ENCODE data around the gene GSTM2. TPM values are rescaled to one million over a fixed set of nuclear protein-coding genes. Genes with fewer than 3 reads are reported as not detected.

Gene GSTM2
- total and polyA plus RNA-seq, 12 donors: 17.2 to 495 (median 63.4) TPM

DNA sequence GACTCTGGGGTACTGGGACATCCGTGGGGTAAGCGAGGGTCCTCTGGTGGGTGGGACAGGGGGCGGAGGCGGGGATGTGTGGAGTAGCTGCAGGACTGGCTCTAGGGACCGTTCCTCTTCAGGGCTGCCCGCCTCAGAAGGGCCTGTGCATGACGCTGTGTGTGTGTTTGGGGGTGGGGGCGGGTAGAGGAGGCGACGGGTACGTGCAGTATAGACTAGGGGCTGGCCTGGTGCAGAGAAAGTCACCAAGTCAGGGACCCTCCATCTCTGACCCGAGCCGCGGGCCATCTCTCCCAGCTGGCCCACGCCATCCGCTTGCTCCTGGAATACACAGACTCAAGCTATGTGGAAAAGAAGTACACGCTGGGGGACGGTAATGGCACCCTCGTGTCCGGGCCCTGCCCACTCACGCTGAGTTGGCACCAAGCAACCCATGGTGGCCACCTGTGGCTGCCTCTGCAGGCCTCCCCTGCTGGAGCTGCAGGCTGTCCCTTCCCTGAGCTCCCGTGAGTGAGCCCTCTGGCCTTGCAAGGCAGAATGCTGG, 44.5 kb downstream of the GSTM2 start:
- WGBS, 4 donors: 55 to 83% (median 58%) methylated on average over 1 to 22 of the region's 22 CpGs
- Histone ChIP-seq H3K9me3 (replicated peaks in 1 of 3) (no peaks in the 10 kb centered on the region), H3K4me3 (peak overlapping the region in 1 of 4 donors; percentile 47), H3K27ac (peak overlapping the region in 1 of 5 donors; percentile 29), H3K36me3 (replicated peaks in 1 of 2) (no peaks in the 10 kb centered on the region), H3K27me3 (no peaks in the 10 kb centered on the region), H3K4me1 (replicated peaks in 1 of 2) (no peaks in the 10 kb centered on the region)
- no peak for DNase-seq
- intact Hi-C loops (cut with DNase I): no loop called here
- TF ChIP-seq POLR2A (IDR thresholded peaks at IDR 0.05): no peak
- no peak for TF ChIP-seq CTCF (IDR thresholded peaks at IDR 0.05)

- TF ChIP-seq CTCF (IDR thresholded peaks at IDR 0.05): no peak
- H3K4me3 ChIP-seq: no peak overlapping the region
- WGBS, 4 donors: 90 to 93% (median 92%) methylated on average over 5 of the region's 5 CpGs
- H3K27me3 ChIP-seq: no peaks in the 10 kb centered on the region
- no peaks in the 10 kb centered on the region for H3K36me3 ChIP-seq (replicated peaks in 1 of 2)
- intact Hi-C loops (cut with DNase I): no loop called here
- H3K4me1 ChIP-seq (replicated peaks in 1 of 2): no peaks in the 10 kb centered on the region
- no peak overlapping the region for H3K27ac ChIP-seq
- H3K9me3 ChIP-seq (replicated peaks in 1 of 3): no peaks in the 10 kb centered on the region
- no peak for DNase-seq
These were observed 45.8 kb downstream of the GSTM2 start for GRCh38 chr1:109713636-109714035.

DNA sequence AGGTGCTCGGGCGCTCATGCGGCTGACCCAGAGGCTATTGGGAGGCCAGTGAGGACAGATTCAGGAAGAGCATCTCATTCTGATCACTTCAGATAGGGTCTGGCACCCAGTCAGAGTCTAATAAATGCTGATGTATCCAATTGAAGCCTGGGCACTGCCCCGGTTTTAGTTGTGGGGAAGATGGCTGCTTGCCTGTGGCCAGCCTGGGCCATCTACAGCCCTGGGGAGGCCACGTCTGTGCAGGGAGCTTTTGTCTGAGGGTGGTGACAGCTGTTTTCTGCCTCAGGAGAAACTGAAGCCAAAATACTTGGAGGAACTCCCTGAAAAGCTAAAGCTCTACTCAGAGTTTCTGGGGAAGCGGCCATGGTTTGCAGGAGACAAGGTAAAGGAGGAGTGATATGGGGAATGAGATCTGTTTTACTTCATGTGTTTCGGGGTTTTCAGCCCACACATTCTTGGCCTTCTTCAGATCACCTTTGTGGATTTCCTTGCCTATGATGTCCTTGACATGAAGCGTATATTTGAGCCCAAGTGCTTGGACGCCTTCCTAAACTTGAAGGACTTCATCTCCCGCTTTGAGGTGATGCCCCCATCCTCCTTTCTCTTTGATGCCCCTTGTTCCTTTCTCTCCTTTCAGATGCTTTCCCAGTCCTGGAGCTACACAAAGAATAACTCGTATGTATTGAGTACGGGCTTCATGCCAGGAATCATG, 47.0 kb downstream of the GSTM2 start:
- no peaks in the 10 kb centered on the region for H3K27me3 ChIP-seq
- H3K9me3 ChIP-seq (replicated peaks in 1 of 3): no peaks in the 10 kb centered on the region
- H3K4me1 ChIP-seq (replicated peaks in 1 of 2): no peaks in the 10 kb centered on the region
- no peak for DNase-seq
- no peaks in the 10 kb centered on the region for H3K36me3 ChIP-seq (replicated peaks in 1 of 2)
- intact Hi-C loops (cut with DNase I): no loop called here
- 83 to 92% (median 89%) methylated on average over 12 of the region's 12 CpGs for WGBS, 4 donors
- H3K4me3 ChIP-seq: no peak overlapping the region
- no peak overlapping the region for H3K27ac ChIP-seq
- TF ChIP-seq CTCF (IDR thresholded peaks at IDR 0.05) (no peak), POLR2A (IDR thresholded peaks at IDR 0.05) (no peak)

GRCh38 chr1:109716121-109716520, 48.3 kb downstream of the GSTM2 start:
- Histone ChIP-seq H3K27me3 (no peaks in the 10 kb centered on the region), H3K4me1 (replicated peaks in 1 of 2) (no peaks in the 10 kb centered on the region), H3K27ac (peak overlapping the region in 1 of 5 donors; percentile 10), H3K36me3 (replicated peaks in 1 of 2) (no peaks in the 10 kb centered on the region), H3K4me3 (no peak overlapping the region), H3K9me3 (replicated peaks in 1 of 3) (no peaks in the 10 kb centered on the region)
- TF ChIP-seq CTCF (IDR thresholded peaks at IDR 0.05): no peak
- TF ChIP-seq POLR2A (IDR thresholded peaks at IDR 0.05): no peak
- intact Hi-C loops (cut with DNase I): no loop called here
- DNase-seq: no peak
- WGBS, 4 donors: 75 to 89% (median 84%) methylated on average over 3 of the region's 3 CpGs

All from adrenal gland (tissue), 12 donors.